Thyroid gland (tissue), 4 donors: ENCODE results near the gene RPS6KC1.

ENCODE experiments used
- POLR2A ChIP-seq, 2 donors: fragments of 450-650 bp; IDR thresholded peaks; one replicate each; pipeline ENCODE4 v1.6.1; 2017; ENCODE audit warnings: antibody characterized with exemption in 2 of 2, mild to moderate bottlenecking in 2 of 2, moderate library complexity in 1 of 2
- TF ChIP-seq, protein P1 (sequence below), 6 experiments: fragments of 200-600 bp in 3 of 6; fragments of 450-650 bp in 3 of 6; sonication (generic) in 3 of 6; IDR thresholded peaks; one replicate each; pipeline ENCODE4 v1.5.1; 2016 to 2019; ENCODE audit warnings: antibody characterized with exemption in 6 of 6, mild to moderate bottlenecking in 2 of 6, inconsistent platforms in 1 of 6, moderate library complexity in 1 of 6

DNA sequence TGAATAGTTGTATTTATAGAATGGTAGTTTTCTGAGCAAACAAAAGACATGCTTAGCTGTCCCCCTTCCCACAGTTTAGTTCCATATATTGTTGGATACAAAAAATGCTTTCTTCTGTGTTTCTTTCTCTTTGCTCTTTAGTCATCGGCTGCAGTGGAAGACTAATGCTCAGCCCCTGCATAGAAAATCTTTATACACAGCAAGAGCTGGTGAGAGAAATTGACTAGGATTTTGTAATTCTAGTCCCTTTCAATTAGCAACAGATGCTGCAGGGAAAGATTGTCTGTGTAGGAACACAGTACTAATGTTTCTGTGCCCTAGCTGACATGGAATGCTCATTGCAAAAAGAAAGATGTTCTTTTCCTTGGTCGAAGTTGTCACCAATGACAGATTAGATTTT is 200.9 kb downstream of the RPS6KC1 start:
- TF ChIP-seq, protein P1, sequence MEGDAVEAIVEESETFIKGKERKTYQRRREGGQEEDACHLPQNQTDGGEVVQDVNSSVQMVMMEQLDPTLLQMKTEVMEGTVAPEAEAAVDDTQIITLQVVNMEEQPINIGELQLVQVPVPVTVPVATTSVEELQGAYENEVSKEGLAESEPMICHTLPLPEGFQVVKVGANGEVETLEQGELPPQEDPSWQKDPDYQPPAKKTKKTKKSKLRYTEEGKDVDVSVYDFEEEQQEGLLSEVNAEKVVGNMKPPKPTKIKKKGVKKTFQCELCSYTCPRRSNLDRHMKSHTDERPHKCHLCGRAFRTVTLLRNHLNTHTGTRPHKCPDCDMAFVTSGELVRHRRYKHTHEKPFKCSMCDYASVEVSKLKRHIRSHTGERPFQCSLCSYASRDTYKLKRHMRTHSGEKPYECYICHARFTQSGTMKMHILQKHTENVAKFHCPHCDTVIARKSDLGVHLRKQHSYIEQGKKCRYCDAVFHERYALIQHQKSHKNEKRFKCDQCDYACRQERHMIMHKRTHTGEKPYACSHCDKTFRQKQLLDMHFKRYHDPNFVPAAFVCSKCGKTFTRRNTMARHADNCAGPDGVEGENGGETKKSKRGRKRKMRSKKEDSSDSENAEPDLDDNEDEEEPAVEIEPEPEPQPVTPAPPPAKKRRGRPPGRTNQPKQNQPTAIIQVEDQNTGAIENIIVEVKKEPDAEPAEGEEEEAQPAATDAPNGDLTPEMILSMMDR (IDR thresholded peaks at IDR 0.05) = no peak
- TF ChIP-seq POLR2A (IDR thresholded peaks at IDR 0.05) = no peak
